Activated T-cell treated with anti-CD3 and anti-CD28 coated beads for 4 hours (primary cell): ENCODE measurements around the gene CALR.
"Not testable (repeated sequence)": the region's sequence is repeated elsewhere in the genome, so short reads cannot be mapped to it uniquely, and the experiment has no call there.

ENCODE experiments used
- DNase-seq: peaks from one replicate; pipeline ENCODE4 v3.0.0-alpha.2; 2020

CALR gene

GRCh38 chr19:12937927-12938778 lies at the start of gene CALR:
TSS of gene CALR (plus strand) at chr19:12938609. CDS start at chr19:12938680, 71 bp downstream.
- peak; percentile 98 for DNase-seq

- DNase-seq: not testable (repeated sequence)
Observed at GRCh38 chr19:12890299-12890786, 48.1 kb upstream of the CALR start.

- DNase-seq: peak; percentile 91
Observed at GRCh38 chr19:12890787-12891552, 47.4 kb upstream of the CALR start, which contains the start of gene GCDH. TSS of gene GCDH (plus strand) at chr19:12891160. CDS start at chr19:12891305, 145 bp downstream.

GRCh38 chr19:12891553-12892021 lies 46.8 kb upstream of the CALR start:
- no peak for DNase-seq

GRCh38 chr19:12893582-12893981 lies 44.8 kb upstream of the CALR start:
- no peak for DNase-seq

- no peak for DNase-seq
Observed at GRCh38 chr19:12896460-12896859, 41.9 kb upstream of the CALR start.

- no peak for DNase-seq
Observed at GRCh38 chr19:12899891-12900518, 38.4 kb upstream of the CALR start.

GRCh38 chr19:12907166-12907565 lies 31.2 kb upstream of the CALR start:
- DNase-seq: no peak

- no peak for DNase-seq
Observed at GRCh38 chr19:12912571-12912970, 25.8 kb upstream of the CALR start.

GRCh38 chr19:12913011-12913561 lies 25.3 kb upstream of the CALR start:
- DNase-seq: no peak

GRCh38 chr19:12913851-12914690 lies 24.3 kb upstream of the CALR start:
- peak; percentile 27 for DNase-seq

- not testable (repeated sequence) for DNase-seq
Observed at GRCh38 chr19:12915860-12916259, 22.5 kb upstream of the CALR start.

- DNase-seq: no peak
Observed at GRCh38 chr19:12918253-12918652, 20.2 kb upstream of the CALR start.

- DNase-seq: no peak
Observed at GRCh38 chr19:12921047-12921446, 17.4 kb upstream of the CALR start.

GRCh38 chr19:12922959-12923358 lies 15.4 kb upstream of the CALR start:
- no peak for DNase-seq

- no peak for DNase-seq
Observed at GRCh38 chr19:12924621-12925310, 13.6 kb upstream of the CALR start.

GRCh38 chr19:12930002-12930645 lies 8.3 kb upstream of the CALR start:
- DNase-seq: no peak

- DNase-seq: no peak
Observed at GRCh38 chr19:12932392-12933286, 5.8 kb upstream of the CALR start.

- peak; percentile 86 for DNase-seq
Observed at GRCh38 chr19:12933287-12934072, 4.9 kb upstream of the CALR start, which contains the start of gene FARSA. TSS of gene FARSA (minus strand) at chr19:12933711. CDS start at chr19:12933696, 15 bp downstream.
